ENCODE results near the gene HES1. TPM values are rescaled to one million over a fixed set of nuclear protein-coding genes. Genes with fewer than 3 reads are reported as not detected.
A peak's percentile ranks its signal among the peaks of the same experiment; 100 is the strongest.
"Not testable (repeated sequence)": the region's sequence is repeated elsewhere in the genome, so short reads cannot be mapped to it uniquely, and the experiment has no call there.

Gene HES1
- total RNA-seq, 1 experiment from 2014 or later = 34.6 TPM

DNA sequence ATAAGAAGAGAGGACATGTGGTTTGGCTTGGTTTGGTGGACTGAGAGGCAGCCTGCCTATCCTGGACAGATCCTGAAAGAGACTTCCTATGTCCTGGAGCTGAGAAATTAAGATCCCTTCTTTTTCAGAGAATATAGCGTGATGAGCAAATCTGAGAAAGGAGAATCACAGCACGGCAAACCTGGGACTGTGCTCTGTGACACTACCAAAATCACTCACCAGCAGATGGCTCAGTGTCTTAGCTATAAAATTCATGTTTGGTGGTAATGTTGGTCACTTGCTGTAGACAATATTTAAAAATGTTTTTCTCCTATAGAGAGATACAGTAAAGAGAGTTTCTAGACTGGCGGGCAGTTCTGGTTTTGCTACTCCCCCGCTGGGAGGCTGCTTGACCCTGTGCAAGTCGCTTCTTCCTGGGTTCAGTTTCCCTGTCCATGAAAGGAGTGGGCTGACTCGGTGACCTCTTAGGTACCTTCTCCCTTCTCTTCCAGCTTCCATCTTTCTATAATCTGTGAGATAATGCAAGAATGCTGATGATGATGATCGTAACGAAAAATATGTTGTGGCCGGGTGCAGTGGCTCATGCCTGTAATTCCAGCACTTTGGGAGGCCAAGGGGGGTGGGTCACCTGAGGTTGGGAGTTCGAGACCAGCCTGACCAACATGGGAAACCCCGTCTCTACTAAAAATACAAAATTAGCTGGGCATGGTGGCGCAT lies 7.6 kb upstream of the HES1 start:
- no peak overlapping the region for H3K27ac Mint-ChIP-seq (ENCODE audit: low read depth, unreplicated experiment)
- POLR2A ChIA-PET = interaction anchor here (0.8 kb wide), 1 partner anchor 357 kb away, joined by 3 read pairs; no protein-coding TSS in a partner anchor
- peaks cover 12% of the 10 kb centered on the region for H3K27me3 Mint-ChIP-seq (ENCODE audit: insufficient read depth, unreplicated experiment)

DNA sequence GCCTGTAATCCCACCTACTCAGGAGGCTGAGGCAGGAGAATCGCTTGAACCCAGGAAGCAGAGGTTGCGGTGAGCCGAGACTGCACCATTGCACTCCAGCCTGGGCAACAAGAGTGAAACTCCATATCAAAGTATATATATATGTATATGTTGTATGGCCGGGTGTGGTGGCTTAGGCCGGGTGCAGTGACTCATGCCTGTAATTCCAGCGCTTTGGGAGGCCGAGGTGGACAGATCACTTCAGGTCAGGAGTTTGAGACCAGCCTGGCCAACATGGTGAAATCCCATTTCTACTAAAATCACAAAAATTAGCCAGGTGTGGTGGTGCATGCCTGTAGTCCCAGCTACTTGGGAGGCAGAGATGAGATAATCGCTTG lies 7.0 kb upstream of the HES1 start:
- intact Hi-C loops (cut with micrococcal nuclease); BruUV-seq (replicated peaks); H3K36me3 Mint-ChIP-seq (ENCODE audit: insufficient read depth, unreplicated experiment); H3K27ac Mint-ChIP-seq (ENCODE audit: low read depth, unreplicated experiment); H3K9me3 Mint-ChIP-seq (ENCODE audit: unreplicated experiment); DNase-seq (ENCODE audit: unreplicated experiment); H3K4me3 Mint-ChIP-seq (ENCODE audit: unreplicated experiment): not testable (repeated sequence)
- CTCF ChIA-PET = interaction anchor here (1.5 kb wide), 1 partner anchor 350 kb away, joined by 3 read pairs; no protein-coding TSS in a partner anchor
- Mint-ChIP-seq H3K27me3 (ENCODE audit: insufficient read depth, unreplicated experiment) (peaks cover 12% of the 10 kb centered on the region), H3K4me1 (ENCODE audit: insufficient read depth, unreplicated experiment) (peaks cover 12% of the 10 kb centered on the region)
- POLR2A ChIA-PET = interaction anchor here (0.7 kb wide), 1 partner anchor 253 kb away, joined by 3 read pairs; no protein-coding TSS in a partner anchor

More for the DNA sequence above, 7.6 kb upstream of the HES1 start:
- no TSS peak for BruUV-seq (replicated peaks)
- Mint-ChIP-seq H3K9me3 (ENCODE audit: unreplicated experiment) (no peaks in the 10 kb centered on the region), H3K4me3 (ENCODE audit: unreplicated experiment) (no peak overlapping the region), H3K36me3 (ENCODE audit: insufficient read depth, unreplicated experiment) (no peaks in the 10 kb centered on the region), H3K4me1 (ENCODE audit: insufficient read depth, unreplicated experiment) (peaks cover 7% of the 10 kb centered on the region)
- TF ChIP-seq, protein P1, sequence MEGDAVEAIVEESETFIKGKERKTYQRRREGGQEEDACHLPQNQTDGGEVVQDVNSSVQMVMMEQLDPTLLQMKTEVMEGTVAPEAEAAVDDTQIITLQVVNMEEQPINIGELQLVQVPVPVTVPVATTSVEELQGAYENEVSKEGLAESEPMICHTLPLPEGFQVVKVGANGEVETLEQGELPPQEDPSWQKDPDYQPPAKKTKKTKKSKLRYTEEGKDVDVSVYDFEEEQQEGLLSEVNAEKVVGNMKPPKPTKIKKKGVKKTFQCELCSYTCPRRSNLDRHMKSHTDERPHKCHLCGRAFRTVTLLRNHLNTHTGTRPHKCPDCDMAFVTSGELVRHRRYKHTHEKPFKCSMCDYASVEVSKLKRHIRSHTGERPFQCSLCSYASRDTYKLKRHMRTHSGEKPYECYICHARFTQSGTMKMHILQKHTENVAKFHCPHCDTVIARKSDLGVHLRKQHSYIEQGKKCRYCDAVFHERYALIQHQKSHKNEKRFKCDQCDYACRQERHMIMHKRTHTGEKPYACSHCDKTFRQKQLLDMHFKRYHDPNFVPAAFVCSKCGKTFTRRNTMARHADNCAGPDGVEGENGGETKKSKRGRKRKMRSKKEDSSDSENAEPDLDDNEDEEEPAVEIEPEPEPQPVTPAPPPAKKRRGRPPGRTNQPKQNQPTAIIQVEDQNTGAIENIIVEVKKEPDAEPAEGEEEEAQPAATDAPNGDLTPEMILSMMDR (IDR thresholded peaks at IDR 0.05; ENCODE audit: unreplicated experiment) = no peak
- no peak for DNase-seq (ENCODE audit: unreplicated experiment)
- intact Hi-C loops (cut with micrococcal nuclease) = no loop called here
- CTCF ChIA-PET = interaction anchor here (0.7 to 1.5 kb wide), 3 partner anchors 16 to 349 kb away, joined by 3 read pairs; no protein-coding TSS in a partner anchor

DNA sequence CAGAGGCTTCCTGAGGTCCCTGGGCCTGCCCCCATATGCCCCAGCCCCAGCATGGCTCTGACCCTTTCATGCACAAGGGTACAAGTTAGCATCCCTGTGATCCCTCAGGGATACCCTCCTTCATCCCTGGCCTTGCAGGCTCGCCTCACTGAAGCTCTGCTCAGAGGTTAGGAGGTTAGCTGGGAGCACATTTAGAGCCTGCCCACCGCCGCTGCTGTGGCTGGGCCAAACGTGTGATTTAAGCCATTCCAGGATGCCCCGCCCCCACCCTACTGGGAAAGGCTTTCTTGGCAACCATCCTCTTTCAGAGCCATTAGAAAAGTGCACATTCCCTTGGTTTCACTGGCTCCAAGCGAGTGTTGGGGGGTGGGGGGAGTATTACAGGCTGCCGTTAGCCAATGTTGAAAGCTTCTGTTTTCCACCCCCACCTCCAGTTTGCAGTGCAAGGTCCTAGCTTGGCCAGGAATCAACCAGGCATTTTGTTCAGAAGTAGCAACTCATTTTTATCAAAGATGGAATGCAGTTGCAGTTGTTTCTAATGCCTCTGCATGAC lies 6.3 kb upstream of the HES1 start:
- no peaks in the 10 kb centered on the region for H3K9me3 Mint-ChIP-seq (ENCODE audit: unreplicated experiment)
- POLR2A ChIA-PET = interaction anchor here (0.5 to 1.3 kb wide), 5 partner anchors 12 to 298 kb away, joined by 3 read pairs; no protein-coding TSS in a partner anchor

DNA sequence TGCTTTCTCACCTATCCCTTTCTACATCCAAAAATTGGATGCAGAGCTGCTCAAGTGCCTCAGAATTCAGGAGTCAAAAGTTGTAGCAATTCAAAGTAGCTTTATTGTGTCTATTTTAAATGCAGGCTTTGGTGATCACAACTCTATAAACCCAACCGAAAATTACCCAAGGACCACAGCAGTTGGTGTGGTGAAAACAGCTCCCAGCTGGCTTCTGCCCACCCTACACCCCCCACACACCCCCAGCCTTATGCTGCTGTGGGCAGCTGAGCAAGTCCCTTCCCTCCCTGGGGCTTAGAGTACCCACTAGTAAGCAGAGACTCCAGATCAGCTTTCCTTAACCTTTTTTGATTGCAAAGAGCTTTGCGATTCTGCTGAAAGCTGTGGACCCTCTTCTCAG lies 5.8 kb upstream of the HES1 start:
- DNase-seq (ENCODE audit: unreplicated experiment) = no peak
- Mint-ChIP-seq H3K27ac (ENCODE audit: low read depth, unreplicated experiment) (no peak overlapping the region), H3K27me3 (ENCODE audit: insufficient read depth, unreplicated experiment) (peaks cover 12% of the 10 kb centered on the region), H3K36me3 (ENCODE audit: insufficient read depth, unreplicated experiment) (no peaks in the 10 kb centered on the region), H3K9me3 (ENCODE audit: unreplicated experiment) (no peaks in the 10 kb centered on the region), H3K4me3 (ENCODE audit: unreplicated experiment) (no peak overlapping the region), H3K4me1 (ENCODE audit: insufficient read depth, unreplicated experiment) (peaks cover 12% of the 10 kb centered on the region)
- no TSS peak for BruUV-seq (replicated peaks)
- POLR2A ChIA-PET = interaction anchor here (0.5 to 1.7 kb wide), 7 partner anchors 11 to 349 kb away, joined by 3 to 6 read pairs (median 3); no protein-coding TSS in a partner anchor
- TF ChIP-seq, protein P1 (IDR thresholded peaks at IDR 0.05; ENCODE audit: unreplicated experiment) = no peak
- intact Hi-C loops (cut with micrococcal nuclease) = loop anchor here (10.0 kb wide), 1 partner anchor 275 kb away; no protein-coding TSS in a partner anchor
- CTCF ChIA-PET = interaction anchor here (0.6 to 0.8 kb wide), 2 partner anchors 46 to 119 kb away, joined by 3 to 8 read pairs; no protein-coding TSS in a partner anchor

More for the DNA sequence above, 6.3 kb upstream of the HES1 start:
- BruUV-seq (replicated peaks) = no TSS peak
- DNase-seq (ENCODE audit: unreplicated experiment) = peak; percentile 26
- Mint-ChIP-seq H3K4me3 (ENCODE audit: unreplicated experiment) (no peak overlapping the region), H3K27ac (ENCODE audit: low read depth, unreplicated experiment) (no peak overlapping the region), H3K4me1 (ENCODE audit: insufficient read depth, unreplicated experiment) (peaks cover 12% of the 10 kb centered on the region), H3K27me3 (ENCODE audit: insufficient read depth, unreplicated experiment) (peaks cover 12% of the 10 kb centered on the region), H3K36me3 (ENCODE audit: insufficient read depth, unreplicated experiment) (no peaks in the 10 kb centered on the region)
- intact Hi-C loops (cut with micrococcal nuclease) = loop anchor here (10.0 kb wide), 1 partner anchor 275 kb away; no protein-coding TSS in a partner anchor
- CTCF ChIA-PET = interaction anchor here (0.6 to 0.7 kb wide), 3 partner anchors 118 to 1178 kb away, joined by 3 read pairs; no protein-coding TSS in a partner anchor
- TF ChIP-seq, protein P1 (IDR thresholded peaks at IDR 0.05; ENCODE audit: unreplicated experiment) = no peak

Measured in MCF 10A (cell line).